IPS-18c (cell line): ENCODE measurements around the gene FGD5.

Source experiments
- H3K4me3 ChIP-seq: 2 replicates; pipeline ENCODE4 v1.7.0; 2013; ENCODE audit warnings: low read depth, mild to moderate bottlenecking, low read length, moderate library complexity; ENCODE audit not compliant: insufficient read depth
- H3K9me3 ChIP-seq: one replicate; pipeline ENCODE4 v1.6.1; 2013; ENCODE audit warnings: mild to moderate bottlenecking, low read length, moderate library complexity; ENCODE audit not compliant: control insufficient read depth, insufficient read depth

Gene FGD5

GRCh38 chr3:14859880-14860279 lies 41.1 kb downstream of the FGD5 start:
- Histone ChIP-seq H3K4me3 (no peak overlapping the region), H3K9me3 (no peaks in the 10 kb centered on the region)

DNA sequence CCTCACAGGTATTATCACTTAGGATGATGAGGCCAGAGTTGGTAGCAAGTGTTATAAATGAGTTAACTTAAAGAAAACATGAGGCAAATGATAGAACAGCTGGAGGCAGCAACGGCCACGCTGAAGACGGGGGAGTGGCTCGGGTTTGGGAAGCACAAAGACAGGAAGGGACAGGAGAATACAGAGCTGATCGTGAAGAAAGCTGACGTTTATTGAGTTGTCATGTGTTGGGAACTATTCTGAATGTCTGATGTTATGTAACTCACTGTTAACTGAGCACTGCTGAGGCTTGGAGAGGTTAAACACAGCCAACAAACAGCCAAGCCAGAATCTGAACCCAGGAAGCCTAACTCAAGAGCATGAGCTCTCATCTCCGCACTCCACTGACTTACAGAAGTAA lies 42.3 kb downstream of the FGD5 start:
- Histone ChIP-seq H3K4me3 (no peak overlapping the region), H3K9me3 (no peaks in the 10 kb centered on the region)

GRCh38 chr3:14861446-14862302 lies 42.9 kb downstream of the FGD5 start:
- H3K9me3 ChIP-seq = no peaks in the 10 kb centered on the region
- H3K4me3 ChIP-seq = no peak overlapping the region

GRCh38 chr3:14862303-14862660 lies 43.5 kb downstream of the FGD5 start:
- Histone ChIP-seq H3K4me3 (no peak overlapping the region), H3K9me3 (no peaks in the 10 kb centered on the region)

- Histone ChIP-seq H3K4me3 (no peak overlapping the region), H3K9me3 (no peaks in the 10 kb centered on the region)
Measured at GRCh38 chr3:14862661-14863230, 44.0 kb downstream of the FGD5 start.

GRCh38 chr3:14863333-14864100 lies 44.8 kb downstream of the FGD5 start:
- H3K4me3 ChIP-seq = no peak overlapping the region
- H3K9me3 ChIP-seq = no peaks in the 10 kb centered on the region

DNA sequence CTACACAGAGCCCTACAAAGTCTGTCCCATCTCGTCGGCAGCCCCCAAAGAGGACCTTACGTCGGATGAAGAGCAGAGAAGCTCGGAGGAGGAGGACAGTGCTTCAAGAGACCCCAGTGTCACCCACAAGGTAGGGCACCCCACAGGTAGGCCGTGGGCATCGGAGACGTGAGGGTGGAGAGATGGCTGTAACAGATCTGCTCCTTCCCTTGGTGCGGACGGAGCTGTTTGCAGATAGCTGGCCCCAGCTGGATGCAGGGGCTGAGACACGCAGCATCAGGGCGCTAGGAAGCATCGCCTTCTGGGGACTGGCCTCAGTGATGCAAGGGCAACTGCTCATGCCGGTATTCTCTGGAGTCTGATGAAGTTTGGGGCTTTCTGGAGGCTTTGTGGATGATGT lies 45.4 kb downstream of the FGD5 start:
- Histone ChIP-seq H3K9me3 (no peaks in the 10 kb centered on the region), H3K4me3 (no peak overlapping the region)

DNA sequence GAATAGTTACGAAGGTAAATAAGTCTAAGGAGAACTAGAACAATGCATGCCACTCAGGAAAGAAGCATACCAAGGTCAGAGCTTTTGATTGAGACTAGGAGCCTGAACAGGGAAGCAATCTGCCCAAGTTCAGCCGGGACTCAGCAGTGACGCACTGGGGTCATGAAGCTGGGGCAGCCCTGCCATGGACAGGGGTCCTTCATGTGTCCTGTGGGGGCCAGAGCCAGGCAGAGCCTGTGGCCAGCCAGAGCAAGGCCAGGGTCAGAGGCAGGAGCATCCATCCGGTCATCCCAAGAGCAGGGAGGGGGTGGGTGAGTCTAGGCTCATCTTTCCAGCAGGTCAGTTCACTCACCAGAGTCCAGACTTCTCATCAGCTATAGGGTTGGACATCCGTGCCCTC lies 47.9 kb downstream of the FGD5 start:
- no peaks in the 10 kb centered on the region for H3K9me3 ChIP-seq

DNA sequence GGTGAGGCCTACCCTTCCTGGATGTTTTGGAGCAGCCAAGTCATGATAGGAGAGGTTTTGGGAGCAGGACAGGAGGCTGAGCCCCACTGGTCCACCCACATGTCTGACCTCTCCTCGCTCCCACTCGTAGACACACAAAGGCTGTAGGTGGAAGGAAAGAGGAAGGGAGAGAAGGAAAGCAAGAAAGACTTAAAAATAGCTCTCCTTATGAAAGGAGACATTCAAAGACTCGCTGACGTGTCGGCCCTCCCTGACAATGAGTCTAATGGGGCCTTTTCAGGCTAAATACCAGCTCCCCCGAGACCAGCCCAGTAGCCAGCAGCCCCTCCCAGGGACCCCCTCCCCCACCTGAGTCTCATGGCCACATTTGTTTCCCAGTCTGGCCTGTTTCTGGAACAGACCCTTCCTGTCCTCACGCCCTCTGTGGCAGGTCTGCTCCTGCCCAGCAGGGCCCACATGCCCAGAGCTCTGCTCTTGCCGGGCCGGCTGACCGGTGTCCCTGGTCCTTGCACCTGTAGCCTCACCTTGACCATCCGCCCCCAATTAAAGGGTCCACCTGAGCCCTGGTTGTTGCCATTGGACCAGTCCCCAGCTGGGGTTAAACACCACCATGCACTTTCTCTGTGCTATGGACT lies 49.3 kb downstream of the FGD5 start:
- Histone ChIP-seq H3K9me3 (no peaks in the 10 kb centered on the region), H3K4me3 (no peak overlapping the region)

More for the DNA sequence above, 47.9 kb downstream of the FGD5 start:
- H3K4me3 ChIP-seq = no peak overlapping the region

DNA sequence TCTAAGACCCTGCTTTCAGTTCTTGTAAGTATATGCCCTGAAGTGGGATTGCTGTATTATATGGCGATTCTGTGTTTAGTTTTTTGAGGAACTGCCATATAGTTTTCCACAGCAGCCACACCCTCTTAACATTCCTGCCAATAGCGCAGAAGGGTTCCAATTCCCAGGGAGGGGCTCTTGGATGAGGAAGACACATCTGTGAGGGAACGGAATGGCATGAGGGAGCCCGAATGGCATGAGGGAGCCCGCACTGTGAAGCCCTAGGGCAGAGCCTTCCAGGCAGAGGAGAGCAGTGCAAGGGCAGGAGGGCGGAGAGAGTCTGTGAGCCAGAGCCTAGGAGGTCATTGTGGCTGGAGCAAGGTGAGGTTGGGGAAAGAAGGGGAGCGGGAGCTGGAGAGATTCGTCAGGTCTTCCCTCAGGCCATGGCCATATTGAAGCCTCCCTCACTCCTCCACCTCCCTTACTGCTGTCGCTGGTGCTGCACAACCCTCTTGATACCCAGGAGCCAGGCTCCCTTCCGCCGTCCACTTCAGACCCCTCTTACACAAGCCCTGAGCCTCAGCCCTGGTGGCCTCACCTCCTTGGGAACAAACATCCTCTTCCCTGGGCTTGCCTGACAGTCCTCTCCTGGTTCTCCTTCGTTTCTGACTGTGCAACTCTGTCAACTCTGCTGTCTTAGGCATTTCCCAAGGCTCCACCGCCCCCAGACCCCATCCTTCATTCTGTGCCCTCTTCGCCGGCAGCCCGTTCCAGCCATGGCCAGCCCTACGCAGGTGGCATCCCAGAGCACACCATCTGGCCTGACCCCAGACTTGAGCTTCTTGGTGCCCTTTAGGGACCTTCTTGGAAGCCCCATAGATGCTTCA lies 51.4 kb downstream of the FGD5 start:
- no peaks in the 10 kb centered on the region for H3K9me3 ChIP-seq
- no peak overlapping the region for H3K4me3 ChIP-seq

DNA sequence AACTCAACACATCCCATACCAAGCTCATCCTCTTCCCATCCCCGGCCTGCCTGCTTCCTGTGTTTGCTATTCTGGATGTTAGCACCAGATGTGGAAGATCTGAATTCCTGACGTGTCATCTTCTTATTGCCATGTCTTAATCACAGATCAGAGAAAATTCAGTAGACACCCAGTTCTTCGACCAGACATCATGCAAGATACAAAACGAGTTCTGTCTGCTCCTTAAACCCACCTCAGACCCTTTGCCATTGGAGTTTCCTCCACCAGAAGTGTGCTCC lies 52.0 kb downstream of the FGD5 start:
- no peaks in the 10 kb centered on the region for H3K9me3 ChIP-seq
- no peak overlapping the region for H3K4me3 ChIP-seq

- Histone ChIP-seq H3K4me3 (no peak overlapping the region), H3K9me3 (no peaks in the 10 kb centered on the region)
Measured at GRCh38 chr3:14871456-14872200, 52.9 kb downstream of the FGD5 start.

DNA sequence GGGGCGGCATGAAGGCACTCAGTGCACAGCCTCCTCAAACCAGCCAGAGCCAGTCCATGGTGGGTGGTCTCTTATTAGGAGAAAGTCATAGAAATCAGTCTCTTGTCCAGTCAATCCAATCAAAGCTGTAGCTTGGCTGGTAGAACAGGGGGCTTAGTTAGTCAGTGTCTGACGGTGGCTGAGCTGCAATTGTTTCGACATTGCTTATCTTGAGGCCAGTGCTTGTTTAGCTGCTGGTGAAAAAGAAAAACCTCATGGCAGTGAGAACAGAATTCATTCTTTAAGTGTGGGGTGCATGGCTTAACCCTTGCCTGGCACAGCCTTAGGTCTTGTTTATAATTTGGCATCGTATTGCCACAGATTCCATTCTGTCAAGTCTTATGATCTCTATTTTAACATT lies 53.9 kb downstream of the FGD5 start:
- Histone ChIP-seq H3K9me3 (no peaks in the 10 kb centered on the region), H3K4me3 (no peak overlapping the region)

GRCh38 chr3:14874784-14875183 lies 56.0 kb downstream of the FGD5 start:
- Histone ChIP-seq H3K4me3 (no peak overlapping the region), H3K9me3 (no peaks in the 10 kb centered on the region)

DNA sequence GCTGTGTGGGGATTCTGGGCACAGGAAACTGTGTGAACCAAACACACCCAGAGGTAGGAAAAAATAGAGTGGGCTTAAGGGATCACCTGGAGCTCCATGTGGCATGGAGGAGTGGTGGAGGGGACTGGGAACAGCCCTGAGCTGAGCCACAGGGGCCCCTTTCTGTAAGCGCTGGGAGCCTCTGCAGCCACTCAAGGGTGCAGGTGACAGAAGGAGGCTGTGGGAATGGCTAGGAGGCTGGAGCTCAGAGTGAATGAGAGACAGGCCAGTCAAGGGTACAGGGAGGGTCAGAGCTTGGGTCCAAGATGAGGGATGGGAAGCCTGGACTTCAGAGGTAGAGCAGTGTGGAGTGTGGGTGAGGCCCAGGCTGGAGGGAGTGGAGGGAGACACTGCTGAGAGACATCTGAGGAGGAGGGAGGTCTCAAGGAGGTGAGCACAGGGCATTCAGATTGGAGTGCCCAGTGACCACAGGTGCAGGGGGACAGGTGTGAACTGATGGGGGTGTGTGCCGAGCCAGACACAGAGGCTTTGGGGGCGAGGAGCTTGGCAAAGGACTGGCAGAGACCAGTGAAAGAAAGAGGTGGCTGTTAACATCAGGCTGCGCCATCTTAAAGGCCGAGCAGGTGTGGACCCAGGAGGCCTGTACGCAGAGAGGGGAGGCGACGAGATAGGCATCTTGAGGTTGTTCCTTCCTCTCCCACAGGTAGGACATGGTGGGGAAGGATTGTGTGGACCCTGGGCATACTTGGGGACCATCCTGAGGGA lies 56.8 kb downstream of the FGD5 start:
- no peak overlapping the region for H3K4me3 ChIP-seq
- H3K9me3 ChIP-seq = no peaks in the 10 kb centered on the region

GRCh38 chr3:14876921-14877333 lies 58.2 kb downstream of the FGD5 start:
- no peaks in the 10 kb centered on the region for H3K9me3 ChIP-seq

More at GRCh38 chr3:14876921-14877333, 58.2 kb downstream of the FGD5 start:
- no peak overlapping the region for H3K4me3 ChIP-seq
